ENCODE measurements around the gene RPA1.

The RPA1 gene

DNA sequence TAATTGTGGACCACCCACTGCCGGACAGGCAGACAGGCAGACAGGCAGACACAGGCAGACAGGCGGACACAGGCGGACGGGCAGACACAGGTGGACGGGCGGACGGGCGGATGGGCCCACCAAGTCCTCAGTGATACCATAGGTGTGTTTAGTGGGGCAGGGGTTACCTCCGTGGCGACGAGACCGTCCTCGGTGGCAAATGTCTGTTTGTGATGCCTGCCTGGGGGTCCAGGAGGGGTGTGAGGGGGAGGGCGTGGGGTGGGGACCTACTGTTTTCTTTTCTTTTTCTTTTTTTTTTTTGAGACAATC is 118.7 kb downstream of the RPA1 start:
- Histone ChIP-seq H3K27ac (ENCODE audit: low read length) (no peak overlapping the region), H3K27me3 (ENCODE audit: insufficient read depth, low read length) (no peaks in the 10 kb centered on the region), H3K9ac (ENCODE audit: low read depth, low read length) (no peak overlapping the region), H3K4me1 (ENCODE audit: insufficient read depth, low read length) (no peaks in the 10 kb centered on the region), H3K4me3 (ENCODE audit: low read length) (no peak overlapping the region), H3K9me3 (ENCODE audit: insufficient read depth, low read depth, low read length) (no peaks in the 10 kb centered on the region), H3K36me3 (ENCODE audit: insufficient read depth, low read depth, low read length) (no peaks in the 10 kb centered on the region)

Measured in iPS-20b (cell line).